HG03103 (cell line): ENCODE measurements around the gene ZFP62.

Experiments used
- ATAC-seq: cut with Tn5 transposase; IDR thresholded peaks from one replicate; pipeline ENCODE4 v1.9.1; 2021; ENCODE audit warnings: low read depth; ENCODE audit not compliant: unreplicated experiment

ZFP62 gene

DNA sequence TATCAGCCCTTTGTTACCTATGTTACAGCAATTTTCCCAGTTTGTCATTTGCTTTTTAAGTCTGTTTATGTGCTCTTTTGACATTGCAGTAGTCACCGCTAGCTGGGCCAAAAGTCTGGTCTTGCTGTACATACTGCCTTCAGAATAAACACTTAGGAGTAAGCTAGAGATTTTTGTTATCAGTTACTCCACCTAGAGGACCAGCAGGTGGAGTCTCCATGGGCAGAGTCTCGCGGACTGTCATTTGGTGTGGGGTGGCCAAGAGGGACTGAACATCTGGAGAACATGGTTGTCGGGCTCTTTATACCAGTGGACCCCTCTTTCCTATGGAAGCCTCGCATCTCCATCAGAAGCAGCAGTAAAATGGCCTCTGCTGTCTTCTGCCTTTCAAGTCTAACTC lies 47.7 kb downstream of the ZFP62 start:
- ATAC-seq, result no peak

- no peak for ATAC-seq
These were observed 49.4 kb downstream of the ZFP62 start for GRCh38 chr5:180811623-180812124.

- ATAC-seq, result no peak
These were observed 50.0 kb downstream of the ZFP62 start for GRCh38 chr5:180810959-180811622.

DNA sequence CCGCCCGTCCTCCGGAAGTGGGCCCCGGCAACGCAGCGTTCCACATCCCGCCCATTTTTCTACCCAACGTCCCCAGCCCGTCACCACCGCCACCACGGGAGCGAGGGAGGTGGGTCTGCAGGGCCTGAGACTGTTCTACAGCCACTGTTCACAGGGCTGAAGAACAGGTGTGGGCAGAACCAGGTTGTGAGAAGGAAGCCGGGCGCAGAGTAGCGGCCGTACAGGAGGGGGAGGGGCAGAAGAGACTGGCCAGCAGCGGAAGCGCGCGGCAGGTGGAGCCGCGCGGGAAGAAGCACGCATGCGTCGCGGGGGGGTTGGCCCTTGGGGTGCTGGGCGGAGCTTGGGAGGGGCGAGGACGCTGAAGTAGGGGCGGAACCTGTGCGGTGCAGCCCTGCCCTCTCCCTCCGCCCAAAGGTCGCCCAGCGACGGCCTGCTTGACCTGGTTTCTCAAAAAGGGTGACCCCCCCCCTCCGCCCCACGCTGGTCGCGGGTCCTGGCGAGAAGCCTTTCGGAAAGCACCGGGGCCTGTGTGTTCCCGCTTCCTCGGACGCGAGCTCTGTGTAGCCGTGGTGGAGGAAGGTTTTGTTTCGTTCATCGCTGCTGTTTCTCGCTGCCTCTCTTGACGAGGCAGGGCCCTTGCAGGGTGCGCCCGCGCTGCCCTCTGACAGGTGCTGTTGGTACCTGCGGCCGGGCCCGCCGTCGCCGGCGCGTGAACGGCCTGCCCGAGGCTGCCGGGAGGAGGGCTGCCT lies 50.7 kb downstream of the ZFP62 start:
- peak; percentile 53 for ATAC-seq

DNA sequence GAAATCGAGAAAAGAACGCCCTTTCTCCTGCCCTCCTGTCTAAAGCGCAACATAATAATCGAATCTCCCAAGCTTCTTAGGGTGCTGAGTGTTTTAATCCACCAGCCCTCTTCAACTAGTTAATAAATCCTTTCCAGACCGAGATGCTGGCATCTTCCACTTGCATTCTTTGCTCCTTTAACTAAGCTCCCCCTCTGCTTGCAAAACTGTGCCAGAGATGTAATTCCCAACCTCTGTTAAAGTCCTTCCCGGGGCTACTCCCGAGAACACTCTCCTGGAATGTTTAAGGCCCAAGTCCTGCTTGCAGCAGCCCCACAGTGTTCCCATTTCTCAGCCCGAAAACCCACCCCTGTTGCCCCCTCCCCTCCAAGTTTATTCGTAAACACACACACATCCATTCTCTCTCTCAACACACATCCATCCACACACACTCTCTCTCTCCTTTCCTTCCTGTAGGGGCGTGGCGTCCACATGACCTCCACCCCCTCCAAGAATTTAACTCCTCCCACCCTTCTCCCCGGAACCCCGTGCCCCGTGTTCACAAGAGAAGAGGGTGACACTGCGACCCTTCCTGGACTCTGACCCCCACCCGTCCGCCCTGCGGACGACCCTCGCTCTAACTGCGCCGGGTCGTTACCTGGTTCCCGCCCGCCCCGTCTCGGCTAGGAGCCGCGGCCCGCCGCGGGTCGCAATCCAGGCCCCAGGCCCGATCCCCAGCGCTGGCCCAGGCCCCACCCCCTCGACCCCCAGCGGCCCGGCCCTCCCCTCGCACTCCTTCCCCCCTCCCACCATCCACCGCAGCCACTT lies 51.5 kb downstream of the ZFP62 start:
- ATAC-seq, result peak; percentile 57

- ATAC-seq, result no peak
These were observed 52.5 kb downstream of the ZFP62 start for GRCh38 chr5:180808461-180809000.

DNA sequence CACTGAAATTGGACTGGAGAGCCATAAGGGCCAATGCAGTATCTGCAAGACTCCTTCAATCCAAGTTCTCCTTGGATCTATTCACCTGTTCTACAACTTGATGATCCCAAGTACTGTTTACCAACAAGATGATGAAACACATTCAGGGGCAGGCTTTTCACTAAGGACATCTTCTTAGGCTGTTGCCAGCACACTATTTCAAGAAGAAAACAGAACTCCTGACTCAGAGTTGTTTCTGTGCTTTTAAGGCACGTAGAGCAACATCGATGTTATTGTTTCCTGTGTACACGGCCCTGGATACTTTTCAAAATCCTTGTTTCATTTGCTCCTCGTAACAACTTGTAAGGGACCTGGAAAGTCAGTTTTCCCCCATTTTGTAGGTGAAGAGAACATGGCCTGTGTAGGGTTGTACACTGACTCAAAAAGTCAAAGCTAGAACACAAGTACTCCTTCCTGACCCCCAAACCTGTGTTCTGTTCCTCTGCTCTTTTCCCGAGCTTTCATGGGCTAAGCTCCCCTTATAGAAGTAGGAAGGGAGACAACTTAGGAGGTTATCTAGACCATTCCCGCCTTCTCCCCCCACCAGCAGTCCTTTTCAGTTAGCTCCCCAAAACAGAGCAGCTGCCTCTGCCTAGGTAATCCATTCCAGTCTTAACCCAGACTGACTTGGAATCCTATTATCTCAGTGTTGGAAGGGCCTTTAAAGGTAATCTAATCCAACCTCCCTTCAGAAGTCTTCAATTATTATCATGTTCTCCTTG lies 53.2 kb downstream of the ZFP62 start:
- no peak for ATAC-seq

DNA sequence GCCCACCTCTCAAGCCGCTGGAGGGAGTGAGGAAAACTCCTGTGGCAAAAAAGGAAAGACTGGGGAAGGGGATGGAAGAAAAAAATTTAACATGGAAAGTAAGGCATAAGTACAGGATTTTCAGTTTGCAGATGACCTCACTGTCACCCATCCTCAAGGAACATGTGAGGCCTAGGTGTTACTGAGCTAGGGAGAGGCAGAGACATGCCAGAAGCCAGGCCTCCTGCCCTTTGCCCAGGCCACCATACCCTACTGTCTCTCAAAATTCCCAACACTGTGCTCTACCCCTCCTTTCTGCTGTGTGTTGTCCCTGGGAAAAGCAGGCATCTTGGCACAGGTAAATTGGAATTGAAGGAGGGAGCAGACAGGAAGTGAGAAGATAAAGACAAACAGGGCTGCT lies 54.0 kb downstream of the ZFP62 start:
- no peak for ATAC-seq

DNA sequence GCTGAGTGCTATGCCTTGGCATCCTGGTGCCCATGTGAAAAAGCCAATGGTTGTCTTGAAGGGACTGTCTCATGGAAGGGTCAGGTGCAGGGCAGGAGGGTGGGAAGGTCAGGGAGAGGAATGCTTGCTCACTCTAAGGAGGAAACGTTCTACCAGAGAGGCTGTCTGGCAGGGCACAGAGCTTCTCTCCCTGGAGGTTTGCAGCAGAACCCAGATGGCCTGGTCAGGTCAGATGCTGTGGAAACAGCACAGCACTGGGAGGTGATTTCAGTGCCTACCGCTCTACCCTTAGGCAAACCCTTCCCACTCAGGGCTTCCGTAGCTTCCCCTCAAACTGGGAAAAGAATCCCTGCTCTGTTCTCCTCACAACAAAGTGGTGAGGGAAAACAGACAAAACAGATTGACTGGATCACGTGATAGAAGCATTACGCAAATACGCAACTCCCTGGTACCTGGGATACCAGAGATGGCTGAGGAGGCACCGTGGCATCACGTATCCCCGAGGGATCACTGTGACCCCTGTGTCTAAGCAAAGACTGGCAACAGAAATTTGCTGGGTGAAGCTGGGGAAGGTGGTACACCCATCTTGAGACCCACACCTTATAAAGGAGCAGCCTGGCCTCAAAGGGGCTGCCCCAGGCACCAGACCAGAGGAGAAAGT lies 54.6 kb downstream of the ZFP62 start:
- no peak for ATAC-seq

- ATAC-seq, result no peak
These were observed 56.9 kb downstream of the ZFP62 start for GRCh38 chr5:180804129-180804618.

DNA sequence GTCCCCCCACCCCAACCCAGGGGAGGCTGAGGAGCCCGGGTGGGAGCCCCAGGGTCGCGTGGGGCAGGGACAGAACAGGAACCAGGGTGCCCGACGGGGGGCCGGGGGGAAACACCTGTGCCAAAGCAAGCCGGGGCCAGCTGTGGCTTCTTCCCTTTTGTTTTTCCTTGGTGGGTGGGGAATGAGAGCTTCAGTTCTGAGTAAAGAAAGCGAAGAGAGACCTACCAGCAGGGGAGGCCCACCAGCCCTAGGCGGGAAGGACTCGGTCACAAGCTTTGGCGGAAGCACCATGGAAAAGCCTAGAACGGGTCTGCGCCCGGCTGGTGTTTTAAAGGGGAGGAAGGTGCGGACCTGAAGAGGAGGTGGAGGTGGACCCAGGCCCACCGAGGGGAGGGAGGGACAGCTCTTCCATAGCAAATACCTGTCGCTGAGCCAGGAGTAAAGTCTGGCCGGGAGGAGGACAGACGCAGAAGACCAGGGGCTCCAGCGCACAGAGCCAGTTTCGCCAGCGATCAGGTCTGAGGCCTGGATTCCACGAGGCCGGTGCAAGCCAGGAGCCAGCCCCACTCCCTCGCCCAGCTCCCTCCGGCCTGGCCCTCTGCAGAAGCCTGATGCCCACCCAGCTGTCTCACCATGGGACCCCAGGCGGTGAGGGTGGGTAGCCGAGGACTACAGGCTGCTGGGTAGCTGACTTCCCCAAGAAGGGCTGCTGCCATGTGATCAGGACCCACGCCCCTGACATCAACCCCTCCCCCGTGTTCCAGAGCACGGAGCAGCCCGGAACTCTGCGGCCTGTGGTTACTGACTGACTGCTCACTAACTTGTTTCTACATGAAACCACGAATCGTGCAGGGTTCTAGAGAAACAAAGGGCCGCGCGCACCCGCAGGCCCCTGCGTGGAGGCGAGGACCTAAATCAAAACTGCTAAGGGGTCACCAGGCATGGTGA lies 57.6 kb downstream of the ZFP62 start:
- peak; percentile 55 for ATAC-seq

GRCh38 chr5:180802325-180803180 lies 58.5 kb downstream of the ZFP62 start, which contains the start of gene MGAT1:
TSS of gene MGAT1 (minus strand) at chr5:180802806. CDS start at chr5:180792971, 9,835 bp downstream.
- peak; percentile 37 for ATAC-seq

GRCh38 chr5:180801596-180802324 lies 59.3 kb downstream of the ZFP62 start:
- ATAC-seq, result no peak

DNA sequence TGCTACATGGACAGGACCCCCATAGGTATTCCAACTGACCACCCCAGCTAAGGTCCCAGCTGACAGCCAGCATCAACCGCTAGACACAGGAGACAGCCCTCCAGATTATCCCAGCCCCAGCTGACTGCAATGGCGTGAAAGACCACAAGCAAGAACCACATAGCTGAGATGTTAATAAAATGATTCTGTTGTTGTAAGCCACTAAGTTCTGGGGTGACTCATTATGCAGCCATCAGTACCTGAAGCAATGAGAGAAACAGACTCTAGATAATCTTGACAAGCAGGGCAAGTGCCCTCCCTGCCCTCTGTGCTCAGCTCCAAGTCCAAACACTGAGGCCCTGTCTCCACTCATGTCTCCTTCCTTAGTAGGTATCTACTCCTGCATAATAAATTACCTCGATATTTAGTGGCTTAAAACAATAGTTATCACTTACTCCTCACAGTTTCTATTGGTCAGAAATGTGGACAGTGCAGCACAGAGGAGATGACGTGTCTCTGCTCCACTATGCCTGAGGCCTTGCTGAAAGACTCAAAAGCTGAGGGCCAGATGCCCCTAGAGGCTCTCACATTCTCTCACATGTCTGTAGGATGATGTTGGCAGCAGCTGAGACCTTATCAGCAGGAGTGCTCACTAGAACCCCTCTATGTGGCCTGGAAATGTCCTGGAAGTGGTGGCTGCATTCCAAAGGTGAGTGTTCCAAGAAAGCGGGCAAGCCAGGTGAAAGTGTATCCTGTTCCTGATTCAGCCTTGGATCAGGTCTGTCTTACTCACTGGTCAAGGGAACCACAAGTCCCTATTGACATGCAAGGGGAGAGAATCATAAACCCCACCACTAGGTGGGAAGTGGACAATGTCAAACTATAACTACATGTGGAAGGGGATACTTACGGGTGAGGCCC lies 60.9 kb downstream of the ZFP62 start:
- no peak for ATAC-seq

DNA sequence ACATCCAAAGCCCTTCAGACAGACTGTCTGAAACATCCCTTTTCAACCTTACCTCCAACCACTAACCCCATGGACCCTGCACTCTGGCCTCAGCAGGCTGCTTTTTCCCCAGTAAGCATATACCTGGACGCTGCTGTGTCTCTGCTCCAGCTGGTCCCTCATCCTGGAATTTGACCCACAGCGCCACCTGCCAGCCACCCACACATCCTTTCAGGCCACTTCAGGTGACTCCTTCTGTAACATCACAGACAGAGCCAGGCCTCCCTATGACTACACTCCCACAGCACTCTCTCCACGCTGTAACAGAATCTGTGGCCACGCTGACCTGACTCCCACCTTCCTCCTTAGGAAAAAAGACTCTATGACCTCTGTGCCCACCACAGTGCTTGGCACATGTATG lies 61.9 kb downstream of the ZFP62 start:
- ATAC-seq, result no peak

DNA sequence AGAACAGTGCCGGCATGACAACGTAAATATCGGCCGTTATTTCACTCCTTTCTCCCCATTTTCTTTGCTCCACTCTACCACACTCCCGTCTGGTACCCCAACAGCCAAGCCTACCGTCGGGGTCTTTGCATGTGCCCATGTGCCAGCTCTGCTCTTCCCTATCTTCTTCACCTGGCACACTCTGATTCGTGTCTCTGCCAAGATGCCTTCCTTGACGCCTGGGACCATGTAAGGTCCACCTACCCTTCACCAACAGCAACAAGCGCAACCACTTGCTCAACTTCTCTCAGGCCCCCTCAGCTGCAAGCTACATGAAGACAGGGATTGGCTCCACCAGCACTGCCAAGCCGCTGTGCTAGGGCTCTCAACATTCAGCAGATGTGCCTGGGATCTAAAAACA lies 62.9 kb downstream of the ZFP62 start:
- no peak for ATAC-seq
